Measurements from ENCODE around the gene SEMA3B.

Gene SEMA3B

GRCh38 chr3:50317300-50317699 is 48.4 kb downstream of the SEMA3B start:
- TF ChIP-seq GATA3 (IDR thresholded peaks at IDR 0.05; ENCODE audit: low read depth, low read length), result no peak
- no peak for TF ChIP-seq GATA2 (IDR thresholded peaks at IDR 0.05; ENCODE audit: low read depth, low read length)

DNA sequence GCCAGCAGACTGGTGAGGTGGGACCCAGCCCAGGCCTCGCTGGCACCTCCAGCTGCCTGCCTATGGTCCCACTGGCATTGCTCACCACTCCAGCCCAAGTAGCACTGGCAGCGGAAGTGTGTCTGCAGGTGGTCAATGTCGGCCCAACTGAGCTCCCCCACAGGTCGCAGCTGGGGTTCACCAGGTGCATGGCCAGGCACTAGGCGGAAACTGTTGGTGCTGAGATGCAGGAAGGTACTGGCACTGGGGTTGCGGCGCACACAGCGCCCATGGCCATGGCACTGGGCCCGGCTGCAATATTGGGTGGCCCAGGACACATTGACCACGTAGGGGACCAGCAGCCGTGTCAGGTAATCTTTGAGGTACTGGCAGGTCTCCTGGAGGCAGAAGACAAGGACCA is 49.2 kb downstream of the SEMA3B start:
- TF ChIP-seq GATA2 (IDR thresholded peaks at IDR 0.05; ENCODE audit: low read depth, low read length) (no peak), GATA3 (IDR thresholded peaks at IDR 0.05; ENCODE audit: low read depth, low read length) (no peak)

GRCh38 chr3:50318615-50319014 is 49.7 kb downstream of the SEMA3B start:
- TF ChIP-seq GATA3 (IDR thresholded peaks at IDR 0.05; ENCODE audit: low read depth, low read length), result no peak
- no peak for TF ChIP-seq GATA2 (IDR thresholded peaks at IDR 0.05; ENCODE audit: low read depth, low read length)

DNA sequence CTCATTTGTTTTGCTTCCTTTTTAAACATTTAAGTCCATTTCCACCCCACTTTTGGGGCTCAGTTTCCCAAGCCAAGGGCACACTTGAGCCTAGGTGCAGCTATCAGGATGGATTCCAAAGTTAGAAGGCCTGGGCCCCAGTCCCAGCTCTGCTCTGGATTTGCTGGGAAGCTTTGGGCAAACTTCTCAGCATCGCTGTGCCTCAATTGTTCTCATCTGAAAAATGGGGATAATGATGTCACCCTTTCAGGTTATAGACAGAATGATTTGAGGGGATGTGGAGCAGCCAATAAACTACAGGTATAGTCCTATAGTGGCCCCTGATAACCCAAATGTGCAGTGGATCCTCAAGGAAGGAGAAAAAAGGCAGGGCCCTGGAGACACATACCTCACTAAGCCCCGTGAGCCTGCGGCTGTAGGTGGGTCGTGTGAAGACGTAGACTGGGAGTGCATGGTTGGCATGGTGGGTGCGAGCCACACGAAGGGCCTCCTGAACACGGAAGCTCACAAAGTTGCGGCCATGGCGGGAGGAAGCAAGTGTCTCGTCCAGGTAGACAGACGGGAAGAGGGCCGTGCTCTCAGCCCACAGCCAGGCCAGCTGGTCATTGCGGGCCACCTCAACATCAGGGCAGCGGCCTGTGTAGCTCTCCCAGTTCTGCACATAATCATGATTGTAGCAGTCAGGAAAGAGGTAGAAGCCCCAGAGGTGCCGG is 50.4 kb downstream of the SEMA3B start:
- TF ChIP-seq GATA3 (IDR thresholded peaks at IDR 0.05; ENCODE audit: low read depth, low read length), result no peak
- no peak for TF ChIP-seq GATA2 (IDR thresholded peaks at IDR 0.05; ENCODE audit: low read depth, low read length)

- TF ChIP-seq GATA3 (IDR thresholded peaks at IDR 0.05; ENCODE audit: low read depth, low read length) (no peak), GATA2 (IDR thresholded peaks at IDR 0.05; ENCODE audit: low read depth, low read length) (no peak)
Observed at GRCh38 chr3:50319894-50320625, 51.1 kb downstream of the SEMA3B start.

DNA sequence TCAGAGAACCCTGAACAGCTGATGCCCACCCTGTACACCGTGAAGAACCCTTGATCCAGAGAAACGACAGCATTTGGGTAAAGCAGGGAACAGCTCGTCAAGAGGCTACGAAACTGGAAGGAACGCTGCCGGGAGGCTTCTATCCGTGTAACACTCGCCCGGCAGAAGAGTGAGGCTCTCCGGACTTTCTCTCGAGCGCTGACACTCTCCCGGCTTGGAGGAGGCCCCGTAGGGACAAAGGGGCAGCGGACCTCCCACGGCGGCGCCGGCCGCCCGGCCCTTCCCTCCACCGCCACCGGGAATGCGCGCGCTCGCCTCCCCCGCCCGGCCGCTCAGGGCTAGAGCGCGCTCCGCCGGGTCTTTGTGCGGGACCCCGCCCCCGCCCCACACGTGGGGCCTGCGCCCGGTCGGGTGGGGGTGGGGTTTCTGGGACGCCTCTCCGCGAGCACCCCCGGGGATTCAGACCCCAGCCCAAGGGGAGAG is 51.9 kb downstream of the SEMA3B start:
- TF ChIP-seq GATA3 (IDR thresholded peaks at IDR 0.05; ENCODE audit: low read depth, low read length), result no peak
- no peak for TF ChIP-seq GATA2 (IDR thresholded peaks at IDR 0.05; ENCODE audit: low read depth, low read length)

- no peak for TF ChIP-seq GATA3 (IDR thresholded peaks at IDR 0.05; ENCODE audit: low read depth, low read length)
- peak; percentile 18; the same call in 1 of the 2 replicates for TF ChIP-seq GATA2 (IDR thresholded peaks at IDR 0.05; ENCODE audit: low read depth, low read length)
Observed at GRCh38 chr3:50321336-50322114, 52.6 kb downstream of the SEMA3B start.

- no peak for TF ChIP-seq GATA3 (IDR thresholded peaks at IDR 0.05; ENCODE audit: low read depth, low read length)
- no peak for TF ChIP-seq GATA2 (IDR thresholded peaks at IDR 0.05; ENCODE audit: low read depth, low read length)
Observed at GRCh38 chr3:50322115-50322385, 53.1 kb downstream of the SEMA3B start.

DNA sequence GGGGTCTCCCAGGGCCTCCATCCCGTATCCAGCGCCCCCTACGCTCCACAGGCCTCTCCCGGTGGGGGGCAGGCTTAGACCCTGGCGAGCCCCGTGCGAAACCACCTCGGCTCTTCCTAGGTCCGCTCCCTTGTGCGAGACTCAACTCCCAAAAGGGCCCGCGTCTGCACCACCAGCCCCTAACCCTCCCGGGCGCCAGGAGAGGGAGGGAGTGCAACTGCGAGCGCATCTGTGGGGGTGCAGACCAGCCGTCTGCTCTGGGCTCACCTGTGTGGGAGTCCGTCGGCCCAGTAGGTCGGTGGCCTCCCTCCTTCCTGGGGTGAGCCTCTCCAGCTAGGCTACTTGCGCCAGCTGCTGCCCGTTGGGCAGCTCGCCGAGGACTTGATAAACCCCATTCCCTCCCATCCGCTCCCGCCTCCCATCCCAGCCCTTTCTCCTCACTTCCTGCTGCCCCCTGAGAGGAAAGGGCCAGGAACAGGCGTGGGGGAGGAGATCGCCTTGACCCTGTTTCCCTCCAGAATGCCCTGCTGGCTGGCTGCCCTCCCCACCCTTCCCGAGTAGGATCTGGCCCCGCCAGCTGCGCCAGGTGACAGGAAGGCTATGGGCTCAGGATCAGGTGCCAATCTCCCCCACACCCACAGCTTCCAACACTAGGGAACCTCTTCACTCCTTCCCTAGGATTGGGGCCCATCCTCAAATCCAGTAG is 53.6 kb downstream of the SEMA3B start, which contains the start of gene HYAL2:
TSS of gene HYAL2 (minus strand) at position 360 of the 706 bp plus-strand sequence. CDS start 2,256 bp downstream, outside the sequence.
- TF ChIP-seq GATA2 (IDR thresholded peaks at IDR 0.05; ENCODE audit: low read depth, low read length) (no peak), GATA3 (IDR thresholded peaks at IDR 0.05; ENCODE audit: low read depth, low read length) (no peak)

- TF ChIP-seq GATA3 (IDR thresholded peaks at IDR 0.05; ENCODE audit: low read depth, low read length) (no peak), GATA2 (IDR thresholded peaks at IDR 0.05; ENCODE audit: low read depth, low read length) (no peak)
Observed at GRCh38 chr3:50323092-50323600, 54.2 kb downstream of the SEMA3B start.

GRCh38 chr3:50323614-50324199 is 54.8 kb downstream of the SEMA3B start:
- no peak for TF ChIP-seq GATA3 (IDR thresholded peaks at IDR 0.05; ENCODE audit: low read depth, low read length)
- TF ChIP-seq GATA2 (IDR thresholded peaks at IDR 0.05; ENCODE audit: low read depth, low read length), result no peak

GRCh38 chr3:50324351-50325112 is 55.6 kb downstream of the SEMA3B start:
- TF ChIP-seq GATA3 (IDR thresholded peaks at IDR 0.05; ENCODE audit: low read depth, low read length), result no peak
- no peak for TF ChIP-seq GATA2 (IDR thresholded peaks at IDR 0.05; ENCODE audit: low read depth, low read length)

GRCh38 chr3:50325113-50325480 is 56.1 kb downstream of the SEMA3B start:
- TF ChIP-seq GATA2 (IDR thresholded peaks at IDR 0.05; ENCODE audit: low read depth, low read length) (no peak), GATA3 (IDR thresholded peaks at IDR 0.05; ENCODE audit: low read depth, low read length) (no peak)

Data from SH-SY5Y (cell line).